Measurements from ENCODE around the gene ARHGAP12. TPM values are rescaled to one million over a fixed set of nuclear protein-coding genes. Genes with fewer than 3 reads are reported as not detected.
A peak's percentile ranks its signal among the peaks of the same experiment; 100 is the strongest.

Gene ARHGAP12
- total RNA-seq, 1 donor from 2014 or later = 32.2 TPM

- peak in 1 of 2 donors; percentile 92 for DNase-seq (ENCODE audit: extremely low spot score in 2 of 2)
- H3K4me3 ChIP-seq = peak overlapping the region; percentile 98 to 99
- H3K9me3 ChIP-seq = no peaks in the 10 kb centered on the region
- intact Hi-C loops (cut with DNase I) = no loop called here
- no peaks in the 10 kb centered on the region for H3K36me3 ChIP-seq
- peaks cover 31% of the 10 kb centered on the region for H3K4me1 ChIP-seq
- TF ChIP-seq, protein P1, sequence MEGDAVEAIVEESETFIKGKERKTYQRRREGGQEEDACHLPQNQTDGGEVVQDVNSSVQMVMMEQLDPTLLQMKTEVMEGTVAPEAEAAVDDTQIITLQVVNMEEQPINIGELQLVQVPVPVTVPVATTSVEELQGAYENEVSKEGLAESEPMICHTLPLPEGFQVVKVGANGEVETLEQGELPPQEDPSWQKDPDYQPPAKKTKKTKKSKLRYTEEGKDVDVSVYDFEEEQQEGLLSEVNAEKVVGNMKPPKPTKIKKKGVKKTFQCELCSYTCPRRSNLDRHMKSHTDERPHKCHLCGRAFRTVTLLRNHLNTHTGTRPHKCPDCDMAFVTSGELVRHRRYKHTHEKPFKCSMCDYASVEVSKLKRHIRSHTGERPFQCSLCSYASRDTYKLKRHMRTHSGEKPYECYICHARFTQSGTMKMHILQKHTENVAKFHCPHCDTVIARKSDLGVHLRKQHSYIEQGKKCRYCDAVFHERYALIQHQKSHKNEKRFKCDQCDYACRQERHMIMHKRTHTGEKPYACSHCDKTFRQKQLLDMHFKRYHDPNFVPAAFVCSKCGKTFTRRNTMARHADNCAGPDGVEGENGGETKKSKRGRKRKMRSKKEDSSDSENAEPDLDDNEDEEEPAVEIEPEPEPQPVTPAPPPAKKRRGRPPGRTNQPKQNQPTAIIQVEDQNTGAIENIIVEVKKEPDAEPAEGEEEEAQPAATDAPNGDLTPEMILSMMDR (IDR thresholded peaks at IDR 0.05) = no peak
- no peak for TF ChIP-seq POLR2AphosphoS5 (IDR thresholded peaks at IDR 0.05; ENCODE audit: insufficient read depth in 1 of 2, low read depth in 1 of 2)
- TF ChIP-seq POLR2A (IDR thresholded peaks at IDR 0.05) = no peak
- peak overlapping the region; percentile 98 for H3K27ac ChIP-seq
- H3K27me3 ChIP-seq = no peaks in the 10 kb centered on the region
Measured at GRCh38 chr10:31929261-31930022, 811 bp upstream of the ARHGAP12 start.

DNA sequence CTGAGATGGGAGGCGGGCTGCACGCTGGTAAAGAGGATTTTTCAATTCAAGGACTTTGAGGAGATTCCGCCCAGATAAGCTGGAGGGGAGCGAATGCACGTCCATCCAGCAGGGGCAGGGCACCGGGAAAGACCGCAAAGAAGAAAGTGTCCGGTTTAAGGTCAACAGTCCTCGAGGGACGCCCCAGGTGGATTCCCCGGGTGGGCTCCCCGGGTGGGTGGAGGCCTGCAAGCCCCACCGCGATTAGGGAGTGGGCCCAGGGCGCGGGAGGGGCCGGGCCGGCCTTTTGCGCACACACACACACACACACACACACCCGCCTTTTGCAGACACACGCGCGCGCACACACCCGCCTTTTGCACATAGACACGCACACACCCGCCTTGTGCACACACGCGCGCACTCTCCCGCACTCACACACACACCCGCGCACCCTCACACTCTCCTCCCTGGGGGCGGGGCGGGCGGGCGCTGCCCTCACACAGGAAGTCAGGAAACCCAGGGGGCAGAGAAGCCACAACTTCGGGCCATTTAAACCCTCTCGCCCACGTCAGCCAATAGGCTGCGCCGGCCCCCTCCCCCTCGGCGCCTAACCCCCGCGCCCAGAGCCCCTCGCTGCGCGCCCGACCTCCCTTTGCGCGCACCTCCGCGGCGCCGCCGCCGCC, 615 bp downstream of the ARHGAP12 start:
- no peaks in the 10 kb centered on the region for H3K27me3 ChIP-seq
- no peaks in the 10 kb centered on the region for H3K36me3 ChIP-seq
- H3K4me3 ChIP-seq = peak overlapping the region; percentile 98 to 99
- no peak for DNase-seq (ENCODE audit: extremely low spot score in 2 of 2)
- H3K27ac ChIP-seq = peak overlapping the region; percentile 98
- TF ChIP-seq POLR2A (IDR thresholded peaks at IDR 0.05) = no peak
- TF ChIP-seq, protein P1 (IDR thresholded peaks at IDR 0.05) = no peak
- TF ChIP-seq POLR2AphosphoS5 (IDR thresholded peaks at IDR 0.05; ENCODE audit: insufficient read depth in 1 of 2, low read depth in 1 of 2) = peak in 1 of 2 donors; percentile 34
- intact Hi-C loops (cut with DNase I) = no loop called here
- H3K4me1 ChIP-seq = peaks cover 37% of the 10 kb centered on the region
- H3K9me3 ChIP-seq = no peaks in the 10 kb centered on the region

DNA sequence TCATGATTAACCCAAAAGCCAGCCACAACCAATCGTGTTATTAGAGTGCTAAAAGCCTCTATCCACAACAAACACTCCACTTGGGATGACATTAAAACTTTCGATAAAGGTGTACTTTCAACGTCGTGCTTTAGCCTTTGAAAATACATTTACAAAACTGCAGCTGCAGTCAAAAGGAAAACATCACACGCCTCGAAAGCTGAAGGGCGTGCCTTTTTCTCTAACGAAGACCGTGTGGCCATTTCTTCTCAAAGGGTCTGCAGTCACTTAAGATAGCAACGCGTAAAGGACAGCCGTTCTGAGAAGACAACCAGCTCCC, 1.1 kb downstream of the ARHGAP12 start:
- Histone ChIP-seq H3K9me3 (no peaks in the 10 kb centered on the region), H3K27me3 (no peaks in the 10 kb centered on the region), H3K4me3 (peak overlapping the region; percentile 98 to 99), H3K36me3 (no peaks in the 10 kb centered on the region), H3K27ac (peak overlapping the region; percentile 98), H3K4me1 (peaks cover 37% of the 10 kb centered on the region)
- TF ChIP-seq POLR2A (IDR thresholded peaks at IDR 0.05) = no peak
- DNase-seq (ENCODE audit: extremely low spot score in 2 of 2) = no peak
- intact Hi-C loops (cut with DNase I) = no loop called here

- H3K36me3 ChIP-seq = no peaks in the 10 kb centered on the region
- H3K27me3 ChIP-seq = no peaks in the 10 kb centered on the region
- intact Hi-C loops (cut with DNase I) = no loop called here
- no peak for DNase-seq (ENCODE audit: extremely low spot score in 2 of 2)
- H3K4me1 ChIP-seq = peaks cover 37% of the 10 kb centered on the region
- peak overlapping the region; percentile 98 for H3K27ac ChIP-seq
- H3K4me3 ChIP-seq = peak overlapping the region; percentile 98 to 99
- H3K9me3 ChIP-seq = no peaks in the 10 kb centered on the region
- TF ChIP-seq POLR2AphosphoS5 (IDR thresholded peaks at IDR 0.05; ENCODE audit: insufficient read depth in 1 of 2, low read depth in 1 of 2) (no peak), POLR2A (IDR thresholded peaks at IDR 0.05) (no peak)
- TF ChIP-seq, protein P1 (IDR thresholded peaks at IDR 0.05) = no peak
Measured at GRCh38 chr10:31926765-31927564, 1.7 kb downstream of the ARHGAP12 start.

DNA sequence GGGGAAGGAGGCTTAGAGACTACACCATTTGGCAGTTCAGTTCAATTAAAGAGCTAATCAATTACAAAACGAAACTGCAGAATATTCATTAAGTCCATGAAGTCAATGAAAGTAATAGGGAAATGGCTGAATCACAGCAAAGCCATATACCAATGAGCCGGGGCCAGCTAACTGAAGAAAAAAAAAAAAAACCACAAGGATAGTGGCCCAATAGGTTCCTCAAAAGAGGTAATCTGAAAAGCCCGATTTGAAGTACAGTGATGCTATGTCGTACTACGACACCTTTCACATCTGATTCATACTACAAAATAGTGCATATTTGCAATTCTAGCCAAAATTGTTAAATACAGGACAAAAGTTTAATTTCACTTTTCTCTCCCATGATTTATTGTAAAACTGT, 2.5 kb downstream of the ARHGAP12 start:
- H3K4me1 ChIP-seq = peaks cover 40% of the 10 kb centered on the region
- H3K9me3 ChIP-seq = no peaks in the 10 kb centered on the region
- TF ChIP-seq POLR2AphosphoS5 (IDR thresholded peaks at IDR 0.05; ENCODE audit: insufficient read depth in 1 of 2, low read depth in 1 of 2) = no peak
- TF ChIP-seq, protein P1 (IDR thresholded peaks at IDR 0.05) = no peak
- no peak for TF ChIP-seq POLR2A (IDR thresholded peaks at IDR 0.05)
- intact Hi-C loops (cut with DNase I) = no loop called here
- DNase-seq (ENCODE audit: extremely low spot score in 2 of 2) = no peak
- no peaks in the 10 kb centered on the region for H3K27me3 ChIP-seq
- no peaks in the 10 kb centered on the region for H3K36me3 ChIP-seq
- no peak overlapping the region for H3K27ac ChIP-seq
- H3K4me3 ChIP-seq = no peak overlapping the region

Measured in vagina (tissue), 2 donors.